EH (cell line): ENCODE data around the gene SF3B2.
A peak's percentile ranks its signal among the peaks of the same experiment; 100 is the strongest.

ENCODE experiments used
- DNase-seq: peaks from one replicate; pipeline ENCODE4 v3.0.0-alpha.2; 2015; ENCODE audit warnings: low read depth

Gene SF3B2

GRCh38 chr11:66047541-66048365 is 4.4 kb upstream of the SF3B2 start:
- DNase-seq = peak; percentile 60

GRCh38 chr11:66048547-66049323 is 3.4 kb upstream of the SF3B2 start, which contains the start of gene GAL3ST3:
GAL3ST3 (minus strand) TSS chr11:66049161; CDS start chr11:66045415, 3,746 bp downstream.
- DNase-seq = no peak

- DNase-seq = no peak
Observed at GRCh38 chr11:66050581-66051231, 1.5 kb upstream of the SF3B2 start.

GRCh38 chr11:66051371-66051765 is 796 bp upstream of the SF3B2 start:
- DNase-seq = no peak

GRCh38 chr11:66052664-66052982 is 459 bp downstream of the SF3B2 start:
- DNase-seq = no peak

GRCh38 chr11:66055021-66055420 is 2.9 kb downstream of the SF3B2 start:
- no peak for DNase-seq

- DNase-seq = no peak
Observed at GRCh38 chr11:66056501-66056900, 4.3 kb downstream of the SF3B2 start.

- DNase-seq = no peak
Observed at GRCh38 chr11:66059966-66060680, 8.0 kb downstream of the SF3B2 start.

GRCh38 chr11:66061268-66061667 is 9.1 kb downstream of the SF3B2 start:
- DNase-seq = no peak

- no peak for DNase-seq
Observed at GRCh38 chr11:66062408-66062807, 10.2 kb downstream of the SF3B2 start.

GRCh38 chr11:66063900-66064299 is 11.7 kb downstream of the SF3B2 start:
- DNase-seq = no peak

- no peak for DNase-seq
Observed at GRCh38 chr11:66064571-66064970, 12.4 kb downstream of the SF3B2 start.

GRCh38 chr11:66066751-66067150 is 14.6 kb downstream of the SF3B2 start:
- no peak for DNase-seq

GRCh38 chr11:66067640-66068039 is 15.5 kb downstream of the SF3B2 start:
- DNase-seq = no peak

GRCh38 chr11:66068154-66068821 is 16.1 kb downstream of the SF3B2 start:
- peak; percentile 71 for DNase-seq

GRCh38 chr11:66068923-66069714 is 17.0 kb downstream of the SF3B2 start:
- peak; percentile 87 for DNase-seq

GRCh38 chr11:66069715-66070603 is 17.8 kb downstream of the SF3B2 start, which contains the start of gene PACS1:
PACS1 (plus strand) TSS chr11:66070272; CDS start chr11:66070487, 215 bp downstream.
- DNase-seq = peak; percentile 88

GRCh38 chr11:66070604-66071380 is 18.6 kb downstream of the SF3B2 start:
- DNase-seq = peak; percentile 55

- DNase-seq = no peak
Observed at GRCh38 chr11:66071381-66071801, 19.2 kb downstream of the SF3B2 start.
